SU-DHL-6 (cell line): ENCODE measurements around the gene LRRC3.

Experiments used
- CTCF ChIP-seq: fragments of 200-600 bp; sonication (generic); IDR thresholded peaks from one replicate; pipeline ENCODE4 v1.5.1; 2017; ENCODE audit warnings: antibody characterized with exemption, mild to moderate bottlenecking, low read length, moderate library complexity; ENCODE audit not compliant: insufficient read depth, poor library complexity, severe bottlenecking
- EZH2phosphoT487 ChIP-seq: fragments of 200-600 bp; sonication (generic), shearing (Covaris generic); conservative IDR thresholded peaks from 2 replicates; pipeline ENCODE4 v1.6.1; 2018; ENCODE audit warnings: mild to moderate bottlenecking, antibody characterized with exemption, low read length, moderate library complexity, mixed read lengths

- TF ChIP-seq CTCF: no peak
- TF ChIP-seq EZH2phosphoT487: no peak
Measured at GRCh38 chr21:44503901-44504399, 48.6 kb downstream of the LRRC3 start.
